Body of pancreas (tissue), 4 donors: Measurements from ENCODE around the gene MARVELD2.

ENCODE experiments used
- CTCF ChIP-seq, 7 experiments: fragments of 450-650 bp in 4 of 7; fragments of 200-600 bp in 3 of 7; sonication (generic) in 3 of 7; IDR thresholded peaks; one replicate each; pipeline ENCODE4 v1.5.1; 2016 to 2019; ENCODE audit warnings: antibody characterized with exemption in 7 of 7
- POLR2A ChIP-seq, 3 donors: fragments of 450-650 bp; IDR thresholded peaks; one replicate each; pipeline ENCODE4 v1.6.1; 2016; ENCODE audit warnings: antibody characterized with exemption in 3 of 3, mild to moderate bottlenecking in 2 of 3

DNA sequence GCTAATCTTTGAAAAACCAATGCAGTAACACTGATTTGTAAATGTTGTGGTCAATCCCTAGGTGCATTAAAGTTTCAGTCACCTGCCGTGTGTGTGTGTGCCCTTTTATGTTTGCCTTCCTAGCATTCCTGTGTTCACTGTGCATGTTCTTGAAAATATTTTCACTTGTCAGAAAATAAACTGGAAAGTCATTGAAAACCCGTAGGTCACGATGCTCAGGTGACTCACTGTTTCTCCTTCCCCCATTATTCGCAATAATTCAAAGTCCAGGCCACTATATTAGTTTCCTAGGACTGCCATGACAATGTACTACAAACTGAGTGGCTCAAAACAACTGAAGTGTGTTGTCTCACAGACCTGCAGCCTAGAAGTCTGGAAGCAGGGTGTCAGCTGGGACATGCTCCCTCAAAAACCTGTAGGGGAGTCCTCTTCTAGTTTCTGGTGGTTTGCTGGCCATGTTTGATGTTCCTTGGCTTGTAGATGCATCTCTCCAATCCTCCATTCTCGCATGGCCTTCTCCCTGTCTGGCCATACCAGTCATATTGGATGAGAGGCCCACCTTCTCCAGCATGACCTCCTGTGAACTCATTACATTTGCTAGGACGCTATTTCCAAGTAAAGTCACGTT, 29.3 kb downstream of the MARVELD2 start:
- TF ChIP-seq POLR2A (IDR thresholded peaks at IDR 0.05) (no peak), CTCF (IDR thresholded peaks at IDR 0.05) (no peak)
